Heart left ventricle (tissue), 16 donors: ENCODE measurements around the gene VIL1. TPM values are rescaled to one million over a fixed set of nuclear protein-coding genes. Genes with fewer than 3 reads are reported as not detected.

Experiments used
- ATAC-seq, 4 donors: fragments of 200-7000 bp; cut with Tn5 transposase; one replicate each; pipeline ENCODE4 v1.9.1; 2020 to 2022; ENCODE audit warnings: moderate library complexity in 4 of 4, mild to moderate bottlenecking in 3 of 4, moderate number of reproducible peaks in 1 of 4
- DNase-seq, 5 donors: peaks; one replicate each; pipeline ENCODE4 v3.0.0-alpha.2; 2020
- H3K27ac ChIP-seq, 12 donors: fragments of 200-600 bp; sonication (generic) in 4 of 12; one replicate each; pipeline versions ENCODE4 v1.5.0 to v1.8.0; 2016 to 2022; ENCODE audit warnings: mild to moderate bottlenecking in 2 of 12
- H3K27me3 ChIP-seq, 9 donors: fragments of 200-600 bp; sonication (generic) in 2 of 9; one replicate each; pipeline versions ENCODE4 v1.5.1 to v1.8.0; 2016 to 2022; ENCODE audit warnings: mild to moderate bottlenecking in 3 of 9
- H3K36me3 ChIP-seq, 9 donors: fragments of 200-600 bp; sonication (generic) in 2 of 9; one replicate each; pipeline versions ENCODE4 v1.5.0 to v1.8.0; 2018 to 2022; ENCODE audit warnings: mild to moderate bottlenecking in 2 of 9
- H3K4me1 ChIP-seq, 12 donors: fragments of 200-600 bp; sonication (generic) in 4 of 12; one replicate each; pipeline versions ENCODE4 v1.5.0 to v1.8.0; 2016 to 2022; ENCODE audit warnings: mild to moderate bottlenecking in 3 of 12
- H3K4me3 ChIP-seq, 12 donors: fragments of 200-600 bp; sonication (generic) in 4 of 12; one replicate each; pipeline versions ENCODE4 v1.5.0 to v1.8.0; 2017 to 2022; ENCODE audit warnings: mild to moderate bottlenecking in 9 of 12, moderate library complexity in 4 of 12
- H3K9me3 ChIP-seq, 12 donors: fragments of 200-600 bp; sonication (generic) in 4 of 12; one replicate each; pipeline versions ENCODE4 v1.5.0 to v1.8.0; 2016 to 2022; ENCODE audit warnings: mild to moderate bottlenecking in 1 of 12
- POLR2A ChIP-seq, 2 donors: fragments of 450-650 bp; IDR thresholded peaks; one replicate each; pipeline ENCODE4 v1.6.1; 2017; ENCODE audit warnings: antibody characterized with exemption in 2 of 2, mild to moderate bottlenecking in 2 of 2, moderate library complexity in 2 of 2
- WGBS, 4 donors: extraction: QIAGEN DNeasy Blood & Tissue Kit in 2 of 4; methylation state at CpG; one replicate each; pipeline versions ENCODE4 v1.1.5 to v1.1.7; 2013 to 2018; 5-methylcytosine and 5-hydroxymethylcytosine counted together
- intact Hi-C, 10 donors: fragments of 100-400 bp; cut with DNase I; formaldehyde crosslinking; loops; one replicate each; pipeline versions ENCODE4 v1.11.1 to v1.14.2; 2022
- long read RNA-seq, 3 donors: library from polyadenylated mRNA; unstranded; transcript quantifications; one replicate each; pipeline ENCODE4 v2.0.0, GENCODE V29; 2020 to 2021
- polyA plus RNA-seq, 2 donors: library from polyadenylated mRNA; stranded (reverse); fragments of 200-250 nt; gene quantifications; one replicate each; pipeline ENCODE4 v1.2.3, GENCODE V29; 2013
- total RNA-seq, 9 donors: library from RNA; depleted of rRNA in 2 of 9; stranded (reverse); fragments of >200 nt in 2 of 9; fragmentation: NEBNext Ultra II Directional in 3 of 9; extraction: Animal tissue kit (Norgen Biotek cat#: 25700) in 3 of 9; gene quantifications; one replicate each; pipeline versions ENCODE4 v1.1.0 to v1.2.4, GENCODE V29; 2016 to 2023
- TF ChIP-seq, protein P1 (sequence below), 12 donors: fragments of 200-600 bp; sonication (generic) in 4 of 12; IDR thresholded peaks; one replicate each; pipeline versions ENCODE4 v1.5.0 to v1.8.0; 2018 to 2022; ENCODE audit warnings: antibody characterized with exemption in 12 of 12, mild to moderate bottlenecking in 5 of 12
- donor health status: ischemic (EF 13 %, LVEDD 7.1; RV severe dilation, severe dysfunction).
- donor health status: healthy with polysubstance abuse.
- donor health status: DM: no; HTN: yes; CAD: no.
- donor health status: DM: no; HTN: no; CAD: no.
- donor health status: ischemic (EF 25% LVEDD 6.9; RV normal size, moderate dysfunction).
- donor health status: ischemic (EF 25% LVEDD 5.7; RV mildly dilated, moderate dysfunction).
- donor health status: healthy.
- donor health status: DM: yes; HTN: yes; CAD: no.
- donor health status: ischemic (EF 35%, LVEDD 5.7; RV mildly dilated, moderate dysfunction).
- donor health status: nonischemic (EF 11% LVEDD 7.7; RV severe dilation, severe dysfunction).
- donor health status: DM: yes; HTN: yes; CAD: no.
- donor health status: PGD.
- donor health status: ischemic (EF 29% LVEDD 5.4; RV normal size, mild dysfunction).
- donor health status: nonischemic (EF 23%, LVEDD 6.1; RV moderate dilation, normal function).

VIL1 gene
- total RNA-seq (not detected), polyA plus RNA-seq (under 1 TPM; 0.04 to 0.07 TPM)
- long read RNA-seq, donor 1 = 0 reads
- long read RNA-seq, donor 2, partial matches to known transcripts = 0 of 1 reads
- long read RNA-seq, donor 2, other reads (novel, unspliced or antisense) = 1 of 1 reads
- long read RNA-seq, donor 3 = 0 reads

DNA sequence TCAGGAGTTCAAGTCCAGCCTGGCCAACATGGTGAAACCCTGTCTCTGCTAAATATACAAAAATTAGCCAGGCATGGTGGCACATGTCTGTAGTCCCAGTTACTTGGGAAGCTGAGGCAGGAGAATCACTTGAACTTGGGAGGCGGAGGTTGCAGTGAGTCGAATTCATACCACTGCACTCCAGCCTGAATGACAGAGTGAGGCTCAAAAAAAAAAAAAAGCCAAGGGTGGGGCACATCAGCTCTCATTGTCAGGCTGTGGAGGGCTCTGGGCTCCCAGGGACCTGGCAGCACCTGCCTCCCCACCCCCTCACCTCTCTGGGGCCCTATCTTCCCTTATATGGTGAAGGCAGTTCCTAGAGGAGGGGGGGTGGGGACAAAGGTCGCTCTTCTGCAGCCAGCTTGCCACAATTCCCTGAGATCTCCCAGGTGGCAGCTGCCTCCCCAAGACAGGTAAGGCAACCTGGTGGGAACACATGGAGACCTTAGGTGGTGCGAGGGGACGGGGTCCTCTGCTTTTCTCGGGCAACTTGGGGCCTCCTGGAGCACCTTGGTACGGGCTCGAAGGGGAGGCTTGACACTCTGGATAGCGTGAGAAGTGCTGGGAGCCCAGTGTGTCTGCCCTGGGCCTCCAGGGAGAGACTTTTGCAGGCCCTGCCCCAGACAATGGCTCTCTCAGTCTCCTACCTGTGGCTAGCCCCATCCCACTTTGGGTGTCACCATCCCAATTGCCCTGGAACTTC lies at the start of gene VIL1:
VIL1 (plus strand) TSS at position 407 of the 742 bp plus-strand sequence. CDS start 4,656 bp downstream, outside the sequence.
- Histone ChIP-seq H3K4me1 (no peaks in the 10 kb centered on the region), H3K27ac (no peak within 1 kb of the TSS), H3K9me3 (no peaks in the 10 kb centered on the region), H3K4me3 (no peak within 1 kb of the TSS), H3K27me3 (no peaks in the 10 kb centered on the region), H3K36me3 (no peaks in the 10 kb centered on the region)
- ATAC-seq (peak in 1 of 4 donors; percentile 19), DNase-seq (no peak)
- TF ChIP-seq, protein P1, sequence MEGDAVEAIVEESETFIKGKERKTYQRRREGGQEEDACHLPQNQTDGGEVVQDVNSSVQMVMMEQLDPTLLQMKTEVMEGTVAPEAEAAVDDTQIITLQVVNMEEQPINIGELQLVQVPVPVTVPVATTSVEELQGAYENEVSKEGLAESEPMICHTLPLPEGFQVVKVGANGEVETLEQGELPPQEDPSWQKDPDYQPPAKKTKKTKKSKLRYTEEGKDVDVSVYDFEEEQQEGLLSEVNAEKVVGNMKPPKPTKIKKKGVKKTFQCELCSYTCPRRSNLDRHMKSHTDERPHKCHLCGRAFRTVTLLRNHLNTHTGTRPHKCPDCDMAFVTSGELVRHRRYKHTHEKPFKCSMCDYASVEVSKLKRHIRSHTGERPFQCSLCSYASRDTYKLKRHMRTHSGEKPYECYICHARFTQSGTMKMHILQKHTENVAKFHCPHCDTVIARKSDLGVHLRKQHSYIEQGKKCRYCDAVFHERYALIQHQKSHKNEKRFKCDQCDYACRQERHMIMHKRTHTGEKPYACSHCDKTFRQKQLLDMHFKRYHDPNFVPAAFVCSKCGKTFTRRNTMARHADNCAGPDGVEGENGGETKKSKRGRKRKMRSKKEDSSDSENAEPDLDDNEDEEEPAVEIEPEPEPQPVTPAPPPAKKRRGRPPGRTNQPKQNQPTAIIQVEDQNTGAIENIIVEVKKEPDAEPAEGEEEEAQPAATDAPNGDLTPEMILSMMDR (IDR thresholded peaks at IDR 0.05) = no peak
- no peak for TF ChIP-seq POLR2A (IDR thresholded peaks at IDR 0.05)
- intact Hi-C loops = loop anchor here in 2 of 10 donors (5.0 kb wide), 2 partner anchors 38 to 43 kb away; no protein-coding TSS in a partner anchor
- 84 to 90% (median 89%) methylated on average over 9 of the region's 9 CpGs for WGBS, 4 donors

DNA sequence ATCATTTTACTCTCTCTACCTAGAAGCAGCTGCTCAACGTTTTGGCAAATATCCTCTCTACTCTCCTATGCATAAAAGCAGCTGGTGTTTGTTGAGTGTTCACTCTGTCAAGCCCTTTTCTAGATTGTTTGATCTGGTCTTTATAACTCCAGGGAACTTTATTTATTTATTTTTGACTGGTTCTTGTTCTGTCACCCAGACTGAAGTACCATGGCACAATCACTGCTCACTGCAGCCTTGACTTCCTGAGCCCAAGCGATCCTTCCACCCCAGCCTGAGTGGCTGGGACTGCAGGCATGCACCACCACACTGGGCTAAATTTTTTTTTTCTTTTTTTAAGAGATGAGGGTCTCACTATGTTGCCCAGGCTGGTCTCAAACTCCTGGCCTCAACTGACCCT lies 49.6 kb upstream of the VIL1 start:
- Histone ChIP-seq H3K9me3 (peaks cover 0 to 11% (median 0%) of the 10 kb centered on the region in 12 donors), H3K27ac (peak overlapping the region in 9 of 12 donors; percentile 29 to 98 (median 92)), H3K4me3 (no peak overlapping the region), H3K36me3 (no peaks in the 10 kb centered on the region), H3K4me1 (peaks cover 0 to 44% (median 11%) of the 10 kb centered on the region in 12 donors), H3K27me3 (no peaks in the 10 kb centered on the region)
- intact Hi-C loops = loop anchor here in 4 of 10 donors (2.0 to 10.0 kb wide), 4 partner anchors 25 to 185 kb away; partner anchors contain the start of gene TMBIM1 (in 1 of the 4)
- ATAC-seq (no peak), DNase-seq (peak in 1 of 5 donors; percentile 9)
- no peak for TF ChIP-seq POLR2A (IDR thresholded peaks at IDR 0.05)
- TF ChIP-seq, protein P1 (IDR thresholded peaks at IDR 0.05) = no peak
- whole genome bisulfite sequencing, 4 donors = 58 to 67% (median 62%) methylated on average over 2 of the region's 2 CpGs

DNA sequence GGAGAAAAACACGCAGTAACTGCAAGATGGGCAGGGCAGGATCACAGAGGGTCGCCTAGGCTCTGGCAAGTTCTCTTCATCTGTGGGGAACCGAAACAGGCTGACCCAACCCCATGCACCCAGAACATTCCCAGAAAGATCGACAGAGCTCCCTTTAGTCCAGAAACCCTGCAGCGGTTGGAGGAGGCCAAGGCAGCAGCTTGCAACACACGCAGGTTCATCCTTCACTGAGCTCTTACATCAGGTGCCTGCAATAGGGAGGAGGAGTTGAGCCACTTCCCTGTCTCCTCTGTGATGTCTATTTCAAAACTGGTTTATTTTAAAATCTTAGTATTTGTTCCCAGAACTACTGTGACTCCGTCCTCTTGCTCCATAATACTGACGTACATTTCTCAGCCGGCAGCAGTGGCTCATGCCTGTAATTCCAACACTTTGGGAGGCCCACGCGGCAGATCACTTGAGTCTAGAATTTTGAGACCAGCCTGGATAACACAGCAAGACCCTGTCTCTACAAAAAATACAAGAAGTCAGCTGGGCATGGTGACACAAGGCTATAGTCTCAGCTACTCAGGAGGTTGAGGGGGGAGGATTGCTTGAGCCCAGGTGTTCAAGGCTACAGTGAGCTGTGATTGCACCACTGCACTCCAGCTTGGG lies 48.4 kb upstream of the VIL1 start:
- Histone ChIP-seq H3K27me3 (no peaks in the 10 kb centered on the region), H3K9me3 (peaks cover 0 to 11% (median 0%) of the 10 kb centered on the region in 12 donors), H3K4me3 (no peak overlapping the region), H3K27ac (peak overlapping the region in 10 of 12 donors; percentile 11 to 96 (median 50)), H3K36me3 (no peaks in the 10 kb centered on the region), H3K4me1 (peaks cover 0 to 44% (median 11%) of the 10 kb centered on the region in 12 donors)
- no peak for TF ChIP-seq POLR2A (IDR thresholded peaks at IDR 0.05)
- TF ChIP-seq, protein P1 (IDR thresholded peaks at IDR 0.05) = no peak
- WGBS, 4 donors = 75 to 78% (median 77%) methylated on average over 11 of the region's 11 CpGs
- peak; percentile 19 to 57 (median 31) for ATAC-seq
- intact Hi-C loops = no loop called here
- peak in 3 of 5 donors; percentile 43 to 66 (median 50) for DNase-seq

GRCh38 chr2:218371983-218372350 lies 47.0 kb upstream of the VIL1 start:
- Histone ChIP-seq H3K4me3 (no peak overlapping the region), H3K9me3 (peaks cover 0 to 3% (median 0%) of the 10 kb centered on the region in 12 donors), H3K36me3 (no peaks in the 10 kb centered on the region), H3K27me3 (no peaks in the 10 kb centered on the region), H3K27ac (peak overlapping the region in 2 of 12 donors; percentile 40 to 96), H3K4me1 (peaks cover 0 to 43% (median 11%) of the 10 kb centered on the region in 12 donors)
- ATAC-seq = no peak
- peak in 1 of 5 donors; percentile 7 for DNase-seq
- no peak for TF ChIP-seq POLR2A (IDR thresholded peaks at IDR 0.05)
- TF ChIP-seq, protein P1 (IDR thresholded peaks at IDR 0.05) = no peak
- intact Hi-C loops = no loop called here
